Fibroblast of the aortic adventitia (primary cell): ENCODE results near the gene CCDC169. TPM values are rescaled to one million over a fixed set of nuclear protein-coding genes. Genes with fewer than 3 reads are reported as not detected.
"Not testable (repeated sequence)": the region's sequence is repeated elsewhere in the genome, so short reads cannot be mapped to it uniquely, and the experiment has no call there.

ENCODE experiments used
- DNase-seq: peaks from one replicate; pipeline ENCODE4 v3.0.0-alpha.2; 2010; ENCODE audit warnings: low read depth
- H3K4me3 ChIP-seq: 2 replicates; pipeline ENCODE4 v1.5.1; 2011; ENCODE audit warnings: low read depth, mild to moderate bottlenecking, control low read depth, low read length, moderate library complexity
- CTCF ChIP-seq: IDR thresholded peaks from 2 replicates; pipeline ENCODE4 v1.5.1; 2011; ENCODE audit warnings: mild to moderate bottlenecking, low read length, control low read depth, inconsistent platforms; ENCODE audit not compliant: insufficient read depth
- total RNA-seq: library from RNA; depleted of rRNA; stranded (reverse); fragments of >200 nt; gene quantifications from 2 replicates; pipeline ENCODE4 v1.2.3, GENCODE V29; 2012; ENCODE audit warnings: low replicate concordance

Gene CCDC169
- total RNA-seq, 1 donor: 4.1 TPM

- no peak for DNase-seq
- no peak for TF ChIP-seq CTCF
These were observed 33.7 kb upstream of the CCDC169 start for GRCh38 chr13:36331280-36331679.

GRCh38 chr13:36329361-36329760, 31.7 kb upstream of the CCDC169 start:
- TF ChIP-seq CTCF: no peak
- no peak overlapping the region for H3K4me3 ChIP-seq
- DNase-seq: peak; percentile 80

More at GRCh38 chr13:36331280-36331679, 33.7 kb upstream of the CCDC169 start:
- H3K4me3 ChIP-seq: no peak overlapping the region

GRCh38 chr13:36328821-36329220, 31.2 kb upstream of the CCDC169 start:
- no peak overlapping the region for H3K4me3 ChIP-seq
- DNase-seq: no peak
- TF ChIP-seq CTCF: no peak

- H3K4me3 ChIP-seq: no peak overlapping the region
- DNase-seq: no peak
- TF ChIP-seq CTCF: no peak
These were observed 28.3 kb upstream of the CCDC169 start for GRCh38 chr13:36325912-36326311.

GRCh38 chr13:36324881-36325280, 27.3 kb upstream of the CCDC169 start:
- H3K4me3 ChIP-seq, DNase-seq: not testable (repeated sequence)

GRCh38 chr13:36323951-36324566, 26.4 kb upstream of the CCDC169 start:
- TF ChIP-seq CTCF: no peak
- H3K4me3 ChIP-seq: no peak overlapping the region
- DNase-seq: no peak

- TF ChIP-seq CTCF: no peak
- no peak overlapping the region for H3K4me3 ChIP-seq
- DNase-seq: no peak
These were observed 25.8 kb upstream of the CCDC169 start for GRCh38 chr13:36323408-36323807.

GRCh38 chr13:36319793-36320192, 22.2 kb upstream of the CCDC169 start:
- DNase-seq, H3K4me3 ChIP-seq: not testable (repeated sequence)
